HG02588 (cell line): ENCODE results near the gene SLC25A1.

Experiments used
- ATAC-seq: cut with Tn5 transposase; IDR thresholded peaks from one replicate; pipeline ENCODE4 v1.9.1; 2021; ENCODE audit warnings: mild to moderate bottlenecking, moderate library complexity; ENCODE audit not compliant: unreplicated experiment

Gene SLC25A1

DNA sequence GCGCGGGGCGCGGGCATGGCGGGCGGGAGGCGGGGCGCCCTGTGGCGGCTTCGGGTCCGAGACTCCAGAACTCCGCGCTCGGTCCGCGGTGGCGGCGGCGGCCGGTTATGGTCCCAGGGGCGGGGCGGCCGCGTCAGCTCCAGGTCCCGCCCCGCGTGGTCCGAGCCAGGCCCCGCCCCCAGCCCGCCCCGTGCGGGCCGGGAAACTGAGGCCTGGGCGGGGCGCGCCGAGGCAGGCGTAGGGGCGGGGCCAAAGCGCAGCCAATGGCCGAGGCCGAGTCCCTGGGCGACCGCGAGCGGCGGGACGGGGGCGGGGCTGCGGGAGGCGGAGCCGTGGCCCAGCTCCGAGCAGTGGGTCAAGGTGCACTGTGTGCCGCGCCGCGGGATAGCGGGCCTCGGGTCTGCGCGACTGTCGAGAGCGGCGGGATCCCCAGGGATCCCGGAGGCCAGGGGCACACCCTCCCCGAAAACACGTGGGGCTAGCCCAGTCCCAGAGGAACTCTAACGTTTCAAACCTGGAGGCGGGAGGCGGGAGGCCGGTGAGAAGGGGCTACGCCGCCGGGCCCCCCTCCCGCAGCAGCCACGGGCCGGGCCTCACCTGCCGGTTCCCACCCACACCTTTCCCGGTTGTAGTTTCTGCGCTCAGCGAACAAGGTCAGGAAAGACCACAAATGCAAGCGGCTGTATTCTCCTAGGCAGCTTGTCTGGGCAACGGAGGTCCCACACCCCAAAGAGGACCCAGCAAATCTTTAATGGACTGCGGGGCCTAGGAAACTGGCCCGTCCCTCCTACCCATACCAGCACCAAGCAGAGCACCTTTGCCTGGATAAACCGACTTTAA, at the start of gene SLC25A1:
TSS of gene SLC25A1 (minus strand) at position 80 of the 840 bp plus-strand sequence. CDS start at position 17, 63 bp downstream.
- ATAC-seq, result peak; percentile 64

DNA sequence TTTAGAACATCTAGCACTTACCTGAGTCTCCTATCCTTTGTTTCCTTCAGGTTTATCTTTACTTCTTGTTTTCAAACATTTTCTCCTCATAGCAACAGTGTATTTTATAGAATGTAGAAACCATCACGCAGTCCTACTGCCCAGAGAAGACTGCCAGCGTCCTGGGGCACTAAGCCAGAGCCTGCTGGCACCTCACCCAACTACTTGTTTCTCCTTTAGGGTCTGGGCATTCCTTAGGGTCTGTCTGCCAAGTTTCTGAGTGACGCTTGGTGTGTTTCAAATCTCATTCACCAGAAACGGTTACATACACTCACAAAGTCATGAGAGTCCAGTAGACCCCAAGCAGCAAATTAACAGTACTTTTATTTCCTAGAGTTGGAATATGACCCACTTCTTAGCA, 49.6 kb upstream of the SLC25A1 start:
- ATAC-seq, result no peak

- no peak for ATAC-seq
Measured at GRCh38 chr22:19226428-19226827, 47.9 kb upstream of the SLC25A1 start.

DNA sequence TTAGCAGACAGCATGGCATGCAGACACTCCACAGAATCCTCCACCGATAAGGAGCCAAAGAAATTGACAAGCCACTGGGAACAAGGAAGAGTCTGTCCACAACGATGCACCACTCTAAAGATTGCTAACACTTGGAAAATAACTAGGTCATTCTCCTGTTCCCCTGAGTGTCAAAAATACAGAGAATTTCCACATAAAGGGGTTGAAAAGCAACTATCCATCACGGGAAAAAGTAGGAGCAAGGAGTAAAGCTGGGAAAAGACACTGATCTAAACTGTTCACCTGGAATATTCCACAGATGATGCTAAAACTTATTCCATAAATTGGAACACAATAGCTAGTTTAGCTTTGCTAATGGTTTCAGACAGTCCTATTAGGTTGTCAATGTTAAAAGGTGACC, 47.0 kb upstream of the SLC25A1 start:
- ATAC-seq, result no peak

- no peak for ATAC-seq
Measured at GRCh38 chr22:19224985-19225384, 46.4 kb upstream of the SLC25A1 start.

DNA sequence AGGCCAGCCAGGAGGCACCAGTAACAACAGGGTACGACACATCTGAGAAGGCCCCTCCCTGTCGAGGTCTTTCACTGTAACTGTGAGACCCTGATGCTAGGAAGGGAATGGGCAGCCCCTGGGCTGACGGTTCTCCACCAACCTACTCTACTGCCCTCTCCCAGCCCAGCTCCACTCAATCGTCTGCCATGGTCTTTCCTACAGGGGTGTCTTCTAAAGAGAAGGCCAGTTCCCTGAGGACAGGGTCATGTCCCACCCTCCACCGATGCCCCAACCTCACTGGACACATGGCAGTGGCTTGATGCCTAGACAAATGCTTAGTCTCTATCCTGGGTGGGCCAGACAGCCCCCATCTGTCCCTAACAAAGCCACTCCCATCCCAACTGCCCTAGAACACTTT, 46.0 kb upstream of the SLC25A1 start:
- no peak for ATAC-seq

DNA sequence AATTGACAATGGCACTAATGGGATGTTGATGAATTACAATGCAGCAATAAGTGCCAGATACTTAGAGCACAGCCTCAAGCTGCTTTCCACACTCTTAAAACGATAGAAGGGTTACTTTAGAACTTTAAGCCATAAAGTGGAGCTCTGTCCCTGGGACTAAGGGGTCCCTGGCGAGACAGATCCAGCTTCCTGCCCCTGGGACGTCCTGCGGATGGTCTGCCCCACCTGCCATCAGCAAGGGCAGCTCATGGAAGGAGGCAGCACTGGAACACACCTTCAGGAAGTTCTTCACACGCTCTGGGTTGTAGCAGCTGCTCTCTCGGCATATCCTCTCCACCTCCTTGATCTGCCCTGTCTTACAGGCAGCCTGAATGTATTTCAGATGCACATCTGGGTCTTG, 45.1 kb upstream of the SLC25A1 start:
- ATAC-seq, result no peak

DNA sequence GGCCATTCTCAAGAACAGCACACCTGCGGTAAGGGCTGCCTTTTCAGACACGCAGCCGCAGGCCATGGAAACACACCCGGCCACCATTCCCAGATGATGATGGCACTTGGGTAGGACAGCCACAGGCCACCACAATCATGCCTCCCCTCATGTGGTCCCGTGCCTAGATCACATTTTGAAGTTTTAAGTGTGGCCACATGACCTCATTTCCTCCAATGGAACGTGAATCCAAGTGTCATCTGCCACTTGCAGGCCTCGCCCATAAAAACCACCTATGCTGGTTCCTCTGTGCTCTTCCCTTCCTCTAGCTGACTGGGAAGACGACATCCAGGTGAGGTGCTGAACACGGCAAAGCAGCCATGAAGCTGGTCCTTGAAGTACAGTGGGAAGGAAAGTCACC, 44.6 kb upstream of the SLC25A1 start:
- ATAC-seq, result no peak

GRCh38 chr22:19222242-19223005, 43.9 kb upstream of the SLC25A1 start:
- no peak for ATAC-seq

DNA sequence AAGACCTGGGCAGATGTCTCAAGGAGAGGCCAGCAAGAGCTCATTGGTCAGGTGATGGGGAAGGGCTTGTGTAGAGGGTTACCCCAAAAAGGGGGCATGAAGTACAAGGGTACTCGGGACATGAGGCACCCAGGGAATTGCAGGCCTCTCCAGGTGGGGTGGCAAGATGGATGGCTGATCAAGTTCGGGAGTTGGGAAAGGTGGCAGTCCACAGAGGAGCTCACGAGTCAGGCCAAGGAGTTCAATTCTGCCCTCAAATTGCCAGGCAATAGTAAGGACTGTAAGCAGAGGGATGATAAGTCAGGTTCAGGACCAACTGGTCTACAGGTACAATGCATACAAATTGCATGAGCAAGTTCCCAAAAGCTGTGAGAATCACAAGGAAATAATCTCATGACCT, 42.3 kb upstream of the SLC25A1 start:
- no peak for ATAC-seq

GRCh38 chr22:19218541-19219233, 40.2 kb upstream of the SLC25A1 start:
- ATAC-seq, result no peak

DNA sequence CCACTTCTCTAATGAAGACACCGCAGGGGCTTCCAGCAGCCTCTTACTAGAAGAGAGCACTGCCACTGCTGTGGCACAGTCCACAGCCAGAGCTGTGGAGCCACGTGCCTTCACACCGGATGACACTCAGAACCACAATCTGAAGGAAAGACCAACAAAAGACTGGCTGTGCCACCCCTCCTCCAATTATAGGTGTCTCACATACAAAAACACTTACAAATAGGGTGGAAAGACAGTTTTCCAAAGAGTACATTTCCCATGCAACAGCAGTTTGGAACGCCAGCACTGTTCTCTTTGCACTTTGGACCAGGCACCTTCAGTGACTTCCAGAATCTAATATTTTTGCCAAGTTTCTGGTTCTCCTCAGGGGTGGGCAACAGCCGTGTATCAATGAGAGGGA, 38.0 kb upstream of the SLC25A1 start:
- ATAC-seq, result no peak

GRCh38 chr22:19215360-19215759, 36.8 kb upstream of the SLC25A1 start:
- no peak for ATAC-seq

DNA sequence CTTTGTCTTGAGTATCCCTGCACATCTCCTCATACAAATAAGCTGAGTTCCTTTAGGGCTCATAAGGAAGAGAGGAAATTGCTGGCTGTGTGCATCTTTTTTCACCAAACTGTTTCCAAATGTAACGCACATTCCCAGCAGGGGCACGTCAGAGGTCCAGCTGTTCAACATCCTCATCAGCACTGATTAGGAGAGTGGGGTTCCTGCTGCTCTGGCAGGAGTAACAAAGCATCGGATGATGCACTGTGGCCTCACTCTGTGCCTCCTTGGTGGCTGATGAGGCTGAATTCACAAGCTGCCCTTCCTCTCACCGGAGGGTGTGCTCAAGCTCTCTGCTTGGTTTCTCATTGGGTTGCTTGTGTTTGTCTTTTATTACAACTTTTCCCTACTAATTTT, 35.5 kb upstream of the SLC25A1 start:
- ATAC-seq, result no peak

DNA sequence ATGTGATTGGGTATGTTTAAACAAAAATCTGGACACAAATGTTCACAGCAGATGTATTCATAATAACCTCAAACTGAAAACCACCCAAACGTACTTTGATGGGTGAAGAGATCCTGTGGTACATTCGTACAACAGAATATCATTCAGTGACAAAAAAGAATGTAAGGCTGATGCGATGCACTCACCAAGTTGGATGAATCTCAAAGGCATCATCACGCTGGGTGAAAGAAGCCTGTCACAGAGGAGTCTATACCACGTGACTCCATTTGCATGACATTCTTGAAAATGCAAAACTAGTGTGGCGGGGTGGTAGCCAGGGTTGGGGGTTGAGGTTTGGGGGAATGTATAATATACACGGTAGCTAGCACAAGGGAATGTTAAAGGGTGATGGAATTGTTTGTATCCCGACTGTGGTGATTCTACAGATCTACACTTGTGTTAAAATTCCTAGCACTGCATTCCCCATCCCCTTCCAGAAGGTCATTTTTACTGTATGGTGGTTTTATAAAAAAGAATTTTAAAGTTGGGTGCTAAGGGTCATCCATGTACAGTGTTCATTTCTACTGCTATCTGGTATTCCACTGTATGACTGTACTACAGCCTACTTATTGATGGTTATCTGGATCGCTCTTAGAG, 35.0 kb upstream of the SLC25A1 start:
- ATAC-seq, result no peak

DNA sequence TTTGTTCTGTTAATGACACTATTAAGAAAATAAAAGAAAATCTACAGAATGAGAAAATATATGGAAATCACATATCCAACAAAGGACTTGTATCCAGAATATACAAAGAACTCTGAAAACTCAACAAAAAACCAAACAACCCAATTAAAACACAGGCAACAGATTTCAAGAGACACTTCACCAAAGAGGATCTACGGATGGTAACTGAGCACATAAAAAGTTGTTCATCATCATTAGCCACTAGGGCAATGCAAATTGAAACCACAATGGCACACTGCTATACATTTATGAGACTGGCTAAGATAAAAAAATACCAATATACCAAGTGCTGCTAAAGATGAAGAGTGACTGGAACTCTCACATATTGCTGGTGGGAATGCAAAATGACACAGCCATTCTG, 34.5 kb upstream of the SLC25A1 start:
- no peak for ATAC-seq

- ATAC-seq, result no peak
Measured at GRCh38 chr22:19212302-19212870, 33.9 kb upstream of the SLC25A1 start.

- ATAC-seq, result no peak
Measured at GRCh38 chr22:19210188-19210587, 31.7 kb upstream of the SLC25A1 start.

- no peak for ATAC-seq
Measured at GRCh38 chr22:19208287-19208847, 29.8 kb upstream of the SLC25A1 start.

GRCh38 chr22:19207884-19208283, 29.3 kb upstream of the SLC25A1 start:
- ATAC-seq, result no peak
